Endodermal cell (in vitro differentiated cells): Measurements from ENCODE around the gene BTD. TPM values are rescaled to one million over a fixed set of nuclear protein-coding genes. Genes with fewer than 3 reads are reported as not detected.

Source experiments
- DNase-seq: peaks from one replicate; pipeline ENCODE4 v3.0.0-alpha.2; 2017
- H3K27ac ChIP-seq: 2 replicates; pipeline ENCODE4 v1.5.1; 2013; ENCODE audit warnings: mild to moderate bottlenecking, low read depth, low read length, moderate library complexity
- H3K27me3 ChIP-seq: 2 replicates; pipeline ENCODE4 v1.6.1; 2013; ENCODE audit warnings: mild to moderate bottlenecking, low read length, moderate library complexity; ENCODE audit not compliant: insufficient read depth, control insufficient read depth, poor library complexity, severe bottlenecking
- H3K36me3 ChIP-seq: 2 replicates; pipeline ENCODE4 v1.7.0; 2013; ENCODE audit warnings: mild to moderate bottlenecking, low read length, moderate library complexity; ENCODE audit not compliant: control insufficient read depth, insufficient read depth
- H3K4me1 ChIP-seq: one replicate; pipeline ENCODE4 v1.7.0; 2013; ENCODE audit warnings: low read length; ENCODE audit not compliant: control insufficient read depth, insufficient read depth
- H3K4me3 ChIP-seq: 2 replicates; pipeline ENCODE4 v1.5.1; 2013; ENCODE audit warnings: mild to moderate bottlenecking, low read length, moderate library complexity
- H3K9ac ChIP-seq: 2 replicates; pipeline ENCODE4 v1.6.1; 2013; ENCODE audit warnings: mild to moderate bottlenecking, low read length, moderate library complexity; ENCODE audit not compliant: poor library complexity, severe bottlenecking; ENCODE audit errors: extremely low read depth
- H3K9me3 ChIP-seq: 2 replicates; pipeline ENCODE4 v1.6.1; 2013; ENCODE audit warnings: mild to moderate bottlenecking, low read length, moderate library complexity; ENCODE audit not compliant: control insufficient read depth
- H3K27ac Mint-ChIP-seq: 2 replicates; pipeline ENCODE4 v1.8.0; 2020; ENCODE audit warnings: mixed read lengths
- H3K27me3 Mint-ChIP-seq: 2 replicates; pipeline ENCODE4 v1.8.0; 2021; ENCODE audit warnings: mild to moderate bottlenecking, mixed read lengths; ENCODE audit not compliant: insufficient read depth
- H3K36me3 Mint-ChIP-seq: 2 replicates; pipeline ENCODE4 v1.8.0; 2020; ENCODE audit warnings: low read depth, mixed read lengths
- H3K4me1 Mint-ChIP-seq: 2 replicates; pipeline ENCODE4 v1.8.0; 2020; ENCODE audit warnings: mixed read lengths
- H3K4me3 Mint-ChIP-seq: 2 replicates; pipeline ENCODE4 v1.8.0; 2020; ENCODE audit warnings: mild to moderate bottlenecking, moderate library complexity, mixed read lengths
- H3K9me3 Mint-ChIP-seq: 2 replicates; pipeline ENCODE4 v1.8.0; 2020; ENCODE audit warnings: mild to moderate bottlenecking, mixed read lengths
- CTCF ChIP-seq: fragments of 200-600 bp; sonication (generic); conservative IDR thresholded peaks from 2 replicates; pipeline ENCODE4 v1.5.0; 2021; ENCODE audit warnings: antibody characterized with exemption, mild to moderate bottlenecking
- WGBS, 2 experiments: methylation state at CpG; one replicate each; pipeline versions ENCODE4 v1.1.5 to v1.1.7; 2013; ENCODE audit warnings: missing lambda C conversion rate in 2 of 2, mixed read lengths in 1 of 2; ENCODE audit not compliant: insufficient coverage in 1 of 2, insufficient read length in 1 of 2; 5-methylcytosine and 5-hydroxymethylcytosine counted together
- total RNA-seq, 2 donors: library from RNA; stranded (reverse); fragmentation: NEBNext Ultra II Directional in 1 of 2; extraction: Animal tissue kit (Norgen Biotek cat#: 25700) in 1 of 2; gene quantifications; 2 replicates in 1 of 2; 3 replicates in 1 of 2; pipeline ENCODE4 v1.2.1, GENCODE V29; 2021

BTD gene
- total RNA-seq, 2 donors from 2014 or later = 25.7 to 27.8 TPM

- Histone ChIP-seq H3K9me3 (peaks cover 18% of the 10 kb centered on the region), H3K4me3 (no peak overlapping the region), H3K4me1 (no peaks in the 10 kb centered on the region), H3K27ac (no peak overlapping the region), H3K9ac (no peak overlapping the region), H3K36me3 (no peaks in the 10 kb centered on the region), H3K27me3 (no peaks in the 10 kb centered on the region)
- peaks cover 14% of the 10 kb centered on the region for H3K9me3 Mint-ChIP-seq
- no peak for DNase-seq
- no peak overlapping the region for H3K27ac Mint-ChIP-seq
- no peak overlapping the region for H3K4me3 Mint-ChIP-seq
- H3K27me3 Mint-ChIP-seq = no peaks in the 10 kb centered on the region
- TF ChIP-seq CTCF = no peak
- 69 to 87% methylated on average over 4 to 6 of the region's 7 CpGs for WGBS, 2 experiments
- no peaks in the 10 kb centered on the region for H3K4me1 Mint-ChIP-seq
- H3K36me3 Mint-ChIP-seq = peaks cover 3% of the 10 kb centered on the region
These were observed 58.8 kb downstream of the BTD start for GRCh38 chr3:15660055-15660935.

- Histone ChIP-seq H3K4me3 (no peak overlapping the region), H3K36me3 (peaks cover 10% of the 10 kb centered on the region), H3K9ac (no peak overlapping the region), H3K27me3 (no peaks in the 10 kb centered on the region), H3K4me1 (no peaks in the 10 kb centered on the region), H3K9me3 (no peaks in the 10 kb centered on the region), H3K27ac (no peak overlapping the region)
- TF ChIP-seq CTCF = no peak
- DNase-seq = no peak
- Mint-ChIP-seq H3K36me3 (peaks cover 7% of the 10 kb centered on the region), H3K27me3 (no peaks in the 10 kb centered on the region), H3K27ac (no peak overlapping the region), H3K9me3 (no peaks in the 10 kb centered on the region), H3K4me3 (no peak overlapping the region), H3K4me1 (no peaks in the 10 kb centered on the region)
- 96 to 100% methylated on average over 1 of the region's 1 CpG for WGBS, 2 experiments
These were observed 62.6 kb downstream of the BTD start for GRCh38 chr3:15664144-15664543.

- Mint-ChIP-seq H3K36me3 (peaks cover 12% of the 10 kb centered on the region), H3K4me3 (no peak overlapping the region), H3K9me3 (no peaks in the 10 kb centered on the region), H3K27me3 (no peaks in the 10 kb centered on the region), H3K4me1 (no peaks in the 10 kb centered on the region), H3K27ac (no peak overlapping the region)
- Histone ChIP-seq H3K36me3 (peaks cover 22% of the 10 kb centered on the region), H3K4me1 (no peaks in the 10 kb centered on the region), H3K4me3 (no peak overlapping the region), H3K9ac (no peak overlapping the region), H3K27me3 (no peaks in the 10 kb centered on the region), H3K9me3 (no peaks in the 10 kb centered on the region), H3K27ac (no peak overlapping the region)
- WGBS, 2 experiments = 95% methylated on average over 5 of the region's 5 CpGs; no CpG with 5 or more reads in 1 of the 2 experiments
- no peak for TF ChIP-seq CTCF
- no peak for DNase-seq
These were observed 64.1 kb downstream of the BTD start for GRCh38 chr3:15665510-15666150.
